Stimulated activated CD8-positive, alpha-beta memory T cell treated with anti-CD3 and anti-CD28 coated beads, Interleukin-7, amount 100 ng/mL, for 48 hours (primary cell): ENCODE measurements around the gene ADPRHL1.

Experiments used
- DNase-seq, 2 donors: peaks; one replicate each; pipeline ENCODE4 v3.0.0-alpha.2; 2020; ENCODE audit warnings: low read depth in 1 of 2; ENCODE audit errors: extremely low read depth in 1 of 2

ADPRHL1 gene

DNA sequence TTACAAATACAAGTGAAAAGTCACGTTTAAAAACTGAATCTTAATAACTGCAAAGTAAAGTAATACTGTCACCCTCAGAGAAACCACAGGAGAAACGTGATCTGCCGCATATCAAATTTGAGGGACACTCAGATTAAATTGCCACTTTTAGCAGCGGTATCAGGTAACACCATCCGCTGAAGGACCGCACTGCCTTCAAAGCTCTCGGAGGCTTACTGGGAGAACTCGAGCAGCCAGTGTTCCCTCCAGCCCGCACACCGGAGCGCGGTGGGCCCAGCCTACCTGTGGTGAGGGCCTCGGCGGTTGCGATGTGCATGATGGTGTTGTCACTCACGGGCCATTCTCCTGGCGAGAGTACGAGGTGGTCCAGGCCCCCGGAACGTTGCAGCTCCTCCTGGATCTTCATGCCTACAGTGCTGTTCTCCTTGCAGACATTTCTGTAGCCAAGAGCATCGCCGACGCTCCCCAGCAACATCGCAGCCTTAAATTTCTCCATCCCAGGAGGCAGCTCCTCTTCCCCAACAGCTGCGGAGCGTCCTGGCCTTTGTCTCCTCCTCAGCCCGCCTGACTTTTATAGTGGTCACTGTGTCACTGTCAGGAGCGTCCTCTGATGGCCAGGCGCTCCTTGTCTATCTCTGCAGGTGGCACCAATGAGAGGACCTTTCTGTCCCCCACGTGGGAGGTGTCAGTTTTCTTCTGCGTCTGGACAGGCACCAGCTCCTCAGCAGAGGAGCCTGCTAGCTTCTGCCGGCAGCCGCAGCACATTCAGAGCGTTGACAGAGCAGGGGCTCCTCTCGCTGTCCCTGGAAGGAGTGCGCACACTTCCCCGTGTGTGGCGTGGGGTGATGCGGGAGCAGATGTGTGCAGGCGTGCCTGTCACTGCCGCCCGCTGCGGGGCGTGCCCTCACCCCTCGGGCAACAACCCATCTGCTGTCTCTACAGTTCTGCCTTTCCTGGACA lies at the start of gene ADPRHL1:
Gene ADPRHL1, minus strand, starts transcription at position 547 of the 960 bp plus-strand sequence. Its CDS starts 51 bp downstream, at position 496.
- no peak for DNase-seq

DNA sequence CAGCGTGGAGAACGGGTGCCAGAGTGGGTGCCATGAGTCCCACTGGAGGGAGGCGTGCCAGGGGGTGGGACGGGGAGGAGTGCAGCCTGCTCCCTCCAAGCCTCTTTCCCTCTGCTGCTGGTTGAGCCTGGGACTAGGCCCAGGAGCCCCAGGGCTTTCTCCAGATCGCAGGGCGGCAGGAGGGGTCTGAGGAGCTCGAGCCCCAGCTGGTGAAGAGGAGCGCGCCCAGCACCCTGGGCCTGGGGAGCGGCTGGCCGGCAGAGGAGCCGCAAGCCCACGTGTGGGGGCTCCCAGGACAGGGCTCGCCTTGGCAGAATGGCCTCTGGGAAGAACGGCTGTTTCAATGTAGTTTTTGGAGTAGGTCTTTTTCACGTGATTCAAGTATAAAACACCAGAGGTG lies 49.4 kb upstream of the ADPRHL1 start:
- DNase-seq = no peak

DNA sequence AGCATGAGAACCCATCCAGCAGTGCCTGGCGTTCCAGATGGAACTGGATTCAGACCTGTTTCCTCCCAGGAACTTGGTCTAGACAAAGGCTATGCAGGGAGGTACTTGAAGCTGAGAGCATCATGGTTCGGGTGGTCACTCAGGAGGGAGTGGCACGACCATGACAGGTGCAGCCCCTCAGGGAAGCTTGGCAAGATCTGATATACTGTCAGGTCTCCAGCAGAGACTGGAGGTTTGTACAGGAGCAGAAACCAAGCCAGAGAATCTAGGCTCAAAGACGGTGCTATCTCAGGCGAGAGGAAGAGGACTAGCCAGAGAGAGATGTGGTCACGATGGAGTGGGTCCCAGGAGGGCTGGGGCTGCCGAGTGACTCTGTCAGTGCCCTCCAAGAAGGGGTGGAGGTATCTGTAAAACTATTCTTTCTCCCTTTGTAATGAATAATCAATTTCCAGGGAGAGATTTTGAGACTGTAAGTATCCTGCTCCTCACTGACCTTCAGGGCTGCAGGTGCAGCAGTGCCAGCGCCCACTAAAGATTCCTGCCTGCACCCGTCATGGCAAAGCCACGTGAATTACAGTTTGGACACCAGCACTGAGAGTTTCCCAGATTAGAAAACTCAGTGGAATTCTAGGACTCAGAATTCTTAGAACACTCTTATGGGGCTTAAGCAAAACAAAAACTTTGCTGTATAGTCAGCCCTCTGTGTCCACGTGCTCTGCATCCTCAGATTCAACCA lies 47.4 kb upstream of the ADPRHL1 start:
- no peak for DNase-seq

DNA sequence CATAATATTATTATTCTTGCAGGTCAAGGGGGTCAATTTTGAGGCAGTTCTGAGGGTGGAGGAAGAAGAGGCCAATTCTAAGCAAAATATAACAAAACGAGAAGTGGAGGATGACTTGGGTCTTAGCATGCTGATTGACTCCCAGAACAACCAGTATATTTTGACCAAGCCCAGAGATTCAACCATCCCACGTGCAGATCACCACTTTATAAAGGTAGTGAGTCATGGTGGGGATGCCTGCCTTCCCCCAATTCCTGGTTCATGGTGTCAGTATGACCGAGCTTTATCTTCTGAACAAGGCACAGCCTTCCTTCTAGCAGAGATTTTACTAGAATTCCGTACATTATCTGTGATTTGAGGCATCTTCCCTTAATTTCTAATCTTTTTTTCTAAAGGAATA lies 46.6 kb upstream of the ADPRHL1 start:
- DNase-seq = no peak

DNA sequence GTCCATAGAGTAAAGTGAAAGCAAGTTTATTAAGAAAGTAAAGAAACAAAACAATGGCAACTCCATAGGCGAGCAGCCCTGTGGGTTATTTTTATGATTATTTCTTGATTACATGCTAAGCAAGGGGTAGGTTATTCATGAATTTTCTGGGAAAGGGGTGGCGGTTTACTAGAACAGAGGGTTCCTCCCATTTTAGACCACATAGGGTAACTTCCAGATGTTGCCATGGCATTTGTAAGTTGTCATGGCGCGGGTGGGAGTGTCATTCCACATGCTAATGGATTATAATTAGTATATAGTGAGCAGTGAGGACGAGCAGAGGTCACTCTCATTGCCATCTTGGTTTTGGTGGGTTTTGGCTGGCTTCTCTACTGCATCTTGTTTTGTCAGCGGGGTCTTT lies 45.6 kb upstream of the ADPRHL1 start:
- DNase-seq = no peak

DNA sequence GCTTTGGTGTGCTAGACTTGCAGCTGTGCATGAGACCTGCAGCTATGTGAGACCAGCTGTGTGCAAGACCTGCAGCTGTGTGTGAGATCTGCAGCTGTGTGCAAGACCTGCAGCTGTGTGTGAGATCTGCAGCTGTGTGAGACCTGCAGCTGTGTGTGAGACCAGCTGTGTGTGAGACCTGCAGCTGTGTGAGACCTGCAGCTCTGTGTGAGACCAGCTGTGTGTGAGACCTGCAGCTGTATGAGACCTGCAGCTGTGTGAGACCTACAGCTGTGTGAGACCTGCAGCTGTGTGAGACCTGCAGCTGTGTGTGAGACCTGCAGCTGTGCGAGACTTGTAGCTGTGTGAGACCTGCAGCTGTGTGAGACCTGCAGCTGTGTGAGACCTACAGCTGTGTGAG lies 43.9 kb upstream of the ADPRHL1 start:
- DNase-seq = no peak

DNA sequence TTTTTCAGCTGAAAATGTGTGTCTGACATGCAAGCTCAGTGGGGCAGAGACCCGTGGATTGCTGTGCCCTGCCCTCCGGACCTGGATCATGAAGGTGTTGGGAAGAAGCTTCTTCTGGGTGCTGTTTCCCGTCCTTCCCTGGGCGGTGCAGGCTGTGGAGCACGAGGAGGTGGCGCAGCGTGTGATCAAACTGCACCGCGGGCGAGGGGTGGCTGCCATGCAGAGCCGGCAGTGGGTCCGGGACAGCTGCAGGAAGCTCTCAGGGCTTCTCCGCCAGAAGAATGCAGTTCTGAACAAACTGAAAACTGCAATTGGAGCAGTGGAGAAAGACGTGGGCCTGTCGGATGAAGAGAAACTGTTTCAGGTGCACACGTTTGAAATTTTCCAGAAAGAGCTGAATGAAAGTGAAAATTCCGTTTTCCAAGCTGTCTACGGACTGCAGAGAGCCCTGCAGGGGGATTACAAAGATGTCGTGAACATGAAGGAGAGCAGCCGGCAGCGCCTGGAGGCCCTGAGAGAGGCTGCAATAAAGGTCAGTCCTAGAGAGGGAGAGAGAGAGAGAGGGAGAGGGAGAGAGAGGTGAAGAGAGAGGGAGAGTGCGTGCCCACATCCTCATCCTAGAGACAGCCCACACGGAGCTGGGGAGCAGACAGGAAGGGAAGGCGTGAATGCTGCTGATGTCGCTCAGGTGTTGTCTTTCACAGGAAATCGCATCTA lies 42.4 kb upstream of the ADPRHL1 start:
- no peak for DNase-seq

DNA sequence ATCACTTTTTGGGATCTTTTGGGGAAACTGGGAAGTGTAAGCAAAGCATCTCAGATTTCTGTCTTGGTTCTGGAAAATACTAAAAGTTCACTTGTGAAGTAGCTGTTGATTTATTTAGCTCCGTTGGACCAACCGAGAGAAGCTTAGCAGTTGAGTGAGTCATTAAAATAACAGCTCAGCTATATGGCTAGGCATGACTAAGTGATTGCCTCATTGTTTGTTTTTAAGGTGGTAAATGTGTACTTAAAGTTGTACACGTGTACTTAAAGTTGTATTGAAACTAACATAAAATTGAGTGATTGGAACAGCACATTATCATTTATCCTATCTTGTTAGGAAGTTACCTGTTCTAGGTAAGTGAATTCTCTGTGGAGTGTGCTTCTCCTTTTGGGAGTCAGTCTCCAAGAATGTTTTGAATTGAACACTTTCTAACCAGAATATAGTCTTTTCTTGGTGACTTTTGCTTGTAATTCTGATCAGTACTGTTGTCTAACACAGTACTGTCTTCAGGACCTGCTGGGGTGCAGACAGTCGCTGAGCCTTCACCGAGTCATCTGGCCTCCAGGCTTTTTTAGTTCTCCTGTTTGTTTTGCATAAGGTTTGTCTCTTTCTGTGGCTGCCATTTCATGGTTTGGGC lies 40.1 kb upstream of the ADPRHL1 start:
- no peak for DNase-seq

DNA sequence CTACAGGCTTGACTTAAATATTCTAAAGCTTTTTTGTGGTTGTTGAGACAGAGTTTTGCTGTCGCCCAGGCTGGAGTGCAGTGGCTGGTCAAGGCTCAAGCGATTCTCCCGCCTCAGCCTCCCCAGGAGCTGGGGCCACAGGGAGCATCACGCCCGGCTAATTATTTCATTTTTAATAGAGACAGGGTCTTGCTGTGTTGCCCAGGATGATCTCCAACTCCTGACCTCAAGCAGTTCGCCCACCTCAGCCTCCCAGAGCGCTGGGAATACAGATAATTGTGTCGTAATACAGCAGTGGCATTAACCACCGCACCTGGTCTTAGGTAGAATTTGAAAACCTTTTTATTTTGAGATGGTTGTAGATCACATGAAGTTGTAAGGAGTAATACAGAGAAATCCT lies 38.7 kb upstream of the ADPRHL1 start:
- no peak for DNase-seq

DNA sequence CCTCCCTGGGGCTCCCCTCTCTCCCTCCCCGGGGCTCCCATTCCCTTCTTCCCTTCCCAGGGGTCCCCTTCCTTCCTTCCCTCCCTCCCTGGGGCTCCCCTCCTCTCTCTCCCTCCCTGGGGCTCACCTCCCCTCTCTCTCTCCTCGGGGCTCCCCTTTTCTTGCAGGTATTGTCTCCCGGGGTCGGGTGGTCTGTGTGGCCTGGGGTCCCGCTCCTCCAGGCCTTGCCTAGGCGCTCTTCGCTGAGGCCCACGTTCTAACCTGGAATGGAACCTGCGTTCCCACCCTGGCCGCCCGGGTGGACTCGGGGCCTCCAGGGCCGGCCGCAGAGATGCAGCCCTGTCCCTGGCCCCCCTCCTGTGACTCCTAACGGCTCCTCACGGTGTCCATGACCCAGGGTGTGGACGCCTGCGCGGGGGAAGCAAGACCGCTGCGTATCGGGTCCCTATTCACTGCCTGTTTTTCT lies 38.2 kb upstream of the ADPRHL1 start:
- DNase-seq = no peak

DNA sequence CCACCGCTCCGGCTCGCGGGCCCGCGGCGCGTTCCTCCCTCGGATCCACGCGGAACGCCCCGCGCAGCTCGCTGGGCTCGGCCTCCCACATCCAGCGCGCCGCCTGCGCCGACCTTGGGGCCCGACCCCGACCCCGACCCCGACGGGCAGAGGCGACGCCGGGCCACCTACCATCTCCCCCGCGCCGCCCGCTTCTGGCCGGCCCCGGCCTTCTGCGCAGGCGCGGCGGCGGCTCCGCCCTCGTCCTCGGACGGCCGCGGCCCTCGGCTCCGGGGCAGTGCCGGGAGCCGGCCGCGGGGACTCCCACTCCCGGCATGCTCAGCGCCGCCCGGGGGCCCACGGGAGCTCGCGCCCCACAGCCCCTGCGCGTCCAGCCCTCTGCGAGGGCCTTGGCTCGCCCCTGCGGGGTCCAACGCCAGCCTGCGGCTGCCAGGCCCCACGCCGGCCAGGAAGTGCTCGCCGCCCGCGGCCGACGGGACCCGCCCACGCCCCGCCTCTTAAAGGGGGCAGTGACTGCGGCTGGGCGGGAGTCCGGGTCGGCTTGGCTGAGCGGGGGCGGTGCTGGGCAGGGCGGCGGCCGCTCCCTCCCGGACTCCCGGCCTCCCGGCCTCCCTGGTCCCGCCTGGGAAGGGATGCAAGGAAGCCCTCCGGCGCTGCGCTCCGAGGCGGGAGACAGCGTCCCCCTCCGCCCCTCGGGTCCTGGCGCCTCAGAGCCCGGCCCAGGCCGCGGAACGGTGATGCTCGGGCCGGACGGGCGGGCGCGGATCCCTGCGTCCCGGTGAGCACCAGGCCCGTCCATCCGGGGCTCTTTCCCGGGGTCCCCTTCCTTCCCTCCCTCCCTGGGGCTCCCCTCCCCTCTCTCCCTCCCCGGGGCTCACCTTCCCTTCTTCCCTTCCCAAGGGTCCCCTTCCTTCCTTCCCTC lies 37.5 kb upstream of the ADPRHL1 start, which contains the start of gene DCUN1D2:
Gene DCUN1D2, minus strand, starts transcription at position 216 of the 922 bp plus-strand sequence. Its CDS starts 42 bp downstream, at position 174.
- DNase-seq = peak; percentile 68 to 73

DNA sequence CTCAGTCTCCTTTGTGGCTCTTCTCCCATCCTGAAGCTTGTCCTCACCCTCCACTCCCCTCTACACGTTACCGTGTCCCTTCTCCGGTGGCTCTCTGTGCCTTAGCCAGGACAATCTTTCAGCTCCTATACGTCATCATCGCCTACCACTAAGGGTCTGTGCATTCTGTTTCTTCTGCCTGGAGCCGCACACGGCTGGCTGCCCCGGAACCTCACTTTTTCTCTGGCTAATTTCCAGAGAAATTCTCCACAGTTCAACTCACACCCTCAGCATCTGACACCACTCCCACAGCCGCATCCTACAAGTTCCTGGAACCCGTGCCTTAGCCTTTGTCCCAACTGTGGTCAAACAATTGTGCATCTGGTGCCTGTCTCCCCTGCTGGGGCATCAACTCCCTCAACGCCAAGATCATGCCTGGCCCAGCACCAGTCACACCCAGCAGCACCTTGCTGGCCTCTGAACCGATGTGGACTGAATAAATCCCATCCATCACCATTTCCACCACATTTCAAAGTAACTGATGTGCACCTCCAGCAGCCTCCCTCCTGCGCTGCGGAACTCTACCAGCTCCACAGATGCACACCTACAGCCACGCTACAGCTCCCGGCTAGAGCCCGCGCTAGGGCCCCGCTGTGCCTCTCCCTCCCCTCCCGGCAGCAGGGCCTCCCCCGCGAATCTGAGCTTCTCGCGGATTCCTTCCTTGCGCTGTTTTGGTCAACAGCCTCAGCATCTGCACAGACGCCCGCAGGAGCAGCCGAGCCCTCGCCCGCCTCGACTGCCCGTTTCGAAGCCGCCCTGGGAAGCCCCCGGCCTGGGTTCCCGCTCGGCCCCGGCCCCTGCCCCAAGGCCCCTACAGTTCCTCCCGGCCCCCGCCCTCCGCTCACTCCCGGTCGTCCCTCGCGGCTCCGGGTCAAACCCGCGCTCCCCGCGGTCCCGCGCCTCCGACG lies 36.5 kb upstream of the ADPRHL1 start:
- no peak for DNase-seq

DNA sequence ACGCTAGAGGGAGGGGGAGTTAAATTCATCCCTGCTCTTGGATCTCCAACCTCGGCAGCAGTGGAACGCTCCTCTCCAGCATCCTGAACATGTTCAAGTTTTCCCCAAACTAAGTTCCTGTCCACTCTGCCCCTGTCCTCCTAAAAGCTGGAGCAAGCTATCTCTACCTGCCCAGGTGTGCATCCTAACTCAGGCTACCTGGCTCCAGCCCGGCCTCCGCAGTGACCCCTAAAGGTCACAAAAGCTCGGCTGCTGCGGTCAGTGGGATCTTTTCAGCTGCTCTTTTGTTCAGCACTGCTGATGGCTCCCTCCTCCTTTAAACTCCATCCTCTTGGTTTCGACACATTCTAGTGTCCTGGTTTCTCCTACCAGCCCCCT lies 35.9 kb upstream of the ADPRHL1 start:
- DNase-seq = no peak

DNA sequence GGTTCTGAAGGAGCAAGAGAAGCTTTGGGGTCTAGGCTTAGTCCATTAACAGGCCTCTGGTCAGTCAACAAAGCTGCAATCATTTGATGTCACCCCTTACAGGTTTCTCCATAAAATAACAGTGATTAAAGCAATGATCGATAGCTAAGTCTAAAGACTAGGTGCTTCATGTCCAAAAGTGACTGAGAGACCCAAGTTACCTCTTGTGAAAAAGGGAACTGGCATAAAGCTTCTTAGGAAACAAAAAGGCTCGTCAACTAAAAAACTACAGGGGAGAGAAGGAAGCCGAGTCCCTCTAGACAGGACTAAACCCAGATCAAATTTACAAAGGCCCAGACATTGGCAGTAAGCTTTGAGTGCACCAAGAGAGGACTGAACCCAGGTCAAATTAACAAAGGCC lies 35.0 kb upstream of the ADPRHL1 start:
- DNase-seq = no peak

DNA sequence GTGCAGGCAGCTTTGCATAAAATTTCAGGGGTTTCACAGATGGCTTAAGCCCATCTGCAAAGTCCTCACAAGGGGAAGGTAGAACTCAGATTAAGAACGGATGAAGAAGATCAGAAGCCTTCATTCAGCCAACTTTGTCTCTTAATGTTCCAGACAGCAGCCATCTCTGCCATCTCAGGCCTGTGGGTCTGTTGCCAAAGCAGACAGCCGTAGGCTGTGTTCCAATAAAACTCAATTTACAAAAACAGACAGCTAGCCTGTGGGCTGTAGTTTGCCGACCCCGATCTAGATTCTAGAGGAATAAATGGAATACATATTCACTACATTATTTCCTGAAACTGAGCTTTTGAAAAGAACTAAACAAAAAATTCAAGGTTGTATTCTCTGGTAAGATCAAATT lies 33.4 kb upstream of the ADPRHL1 start:
- no peak for DNase-seq

DNA sequence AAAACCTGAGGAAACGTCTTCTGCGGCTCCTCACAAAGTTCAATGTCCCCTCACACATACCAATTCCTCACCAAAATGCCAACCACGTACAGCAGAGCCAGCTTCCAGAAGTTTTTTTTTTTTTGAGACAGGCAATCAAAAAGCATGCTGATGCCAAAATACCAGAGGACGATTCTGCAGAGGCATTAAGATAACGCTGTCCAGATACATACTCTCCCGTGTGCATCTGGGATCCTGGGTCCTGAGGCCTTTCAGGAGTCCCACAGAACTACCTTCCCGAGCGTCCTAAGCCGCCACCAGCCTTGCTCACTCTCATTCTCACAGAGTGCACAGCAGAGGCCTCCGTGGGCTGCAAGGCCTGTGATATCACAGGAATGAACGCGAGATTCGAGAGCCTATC lies 32.3 kb upstream of the ADPRHL1 start:
- DNase-seq = no peak

DNA sequence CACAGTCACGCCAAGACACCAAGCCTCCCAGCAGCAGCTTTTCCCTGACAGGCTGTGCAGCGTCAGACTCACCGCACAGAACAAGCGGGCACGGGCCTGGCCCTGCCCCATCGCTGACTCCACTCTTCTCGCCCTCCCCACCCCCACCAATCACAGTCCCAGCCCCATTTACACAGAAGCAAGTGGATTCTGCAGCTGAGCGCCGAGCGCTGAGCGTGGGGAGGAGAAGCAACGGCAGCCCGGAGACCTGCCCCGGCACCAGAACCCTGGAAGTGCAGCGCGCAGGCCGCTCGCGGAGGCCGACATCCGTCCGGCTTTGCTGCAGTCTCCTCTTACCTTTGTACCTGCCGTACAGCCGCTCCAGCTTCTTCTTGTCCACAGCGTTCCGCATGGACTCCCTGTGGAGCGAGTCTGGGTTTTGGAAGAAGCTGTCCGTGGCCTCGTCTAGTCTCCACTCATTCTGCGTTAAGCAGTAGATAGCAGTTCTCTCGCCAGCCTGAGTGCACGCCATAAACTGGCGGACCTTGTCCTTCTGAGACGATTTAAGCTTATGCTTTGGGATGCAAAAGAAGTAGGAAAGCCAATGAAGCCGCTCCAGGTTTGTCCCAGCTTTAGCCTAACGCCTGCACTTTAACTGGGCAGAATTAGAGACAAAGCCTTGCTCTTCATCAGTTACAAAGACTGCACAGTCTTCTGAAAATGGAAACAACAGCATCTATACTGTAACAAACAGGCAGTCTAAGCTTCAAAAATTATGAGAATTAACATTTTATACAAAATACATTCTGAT lies 30.4 kb upstream of the ADPRHL1 start:
- DNase-seq = no peak

DNA sequence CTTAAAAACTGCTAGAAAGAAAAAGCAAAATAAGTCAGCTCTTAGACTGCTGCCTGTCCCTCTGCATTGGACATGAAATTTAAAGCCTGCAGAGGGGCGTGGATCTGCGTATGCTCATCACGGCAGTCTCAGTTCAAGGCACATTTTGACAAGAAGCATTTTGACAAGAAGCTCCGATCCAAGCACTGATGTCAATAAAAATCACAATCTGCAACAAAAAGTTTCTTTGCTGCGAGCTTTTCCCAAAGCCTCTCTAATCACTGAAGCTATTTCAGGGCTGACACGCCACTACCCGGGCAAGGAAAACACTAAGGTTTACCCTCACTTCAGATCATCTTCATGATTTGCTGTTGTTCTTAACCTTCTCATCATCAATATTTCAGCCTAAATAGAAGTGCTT lies 29.8 kb upstream of the ADPRHL1 start:
- no peak for DNase-seq
